GM12875 (cell line): Measurements from ENCODE around the gene SYT12.

Experiments
- H3K4me3 ChIP-seq: one replicate; pipeline ENCODE4 v1.5.1; 2011; ENCODE audit warnings: low read depth, low read length, control low read depth
- CTCF ChIP-seq: IDR thresholded peaks from 2 replicates; pipeline ENCODE4 v1.5.1; 2011; ENCODE audit warnings: low read depth, mild to moderate bottlenecking, control low read depth, inconsistent platforms, low read length, moderate library complexity, borderline replicate concordance; ENCODE audit not compliant: insufficient read depth

The SYT12 gene

GRCh38 chr11:67024410-67024809 is 1.5 kb downstream of the SYT12 start:
- no peak for TF ChIP-seq CTCF
- peak overlapping the region; percentile 16 for H3K4me3 ChIP-seq

- no peak overlapping the region for H3K4me3 ChIP-seq
- TF ChIP-seq CTCF, result no peak
Observed at GRCh38 chr11:67024966-67025365, 2.0 kb downstream of the SYT12 start.

DNA sequence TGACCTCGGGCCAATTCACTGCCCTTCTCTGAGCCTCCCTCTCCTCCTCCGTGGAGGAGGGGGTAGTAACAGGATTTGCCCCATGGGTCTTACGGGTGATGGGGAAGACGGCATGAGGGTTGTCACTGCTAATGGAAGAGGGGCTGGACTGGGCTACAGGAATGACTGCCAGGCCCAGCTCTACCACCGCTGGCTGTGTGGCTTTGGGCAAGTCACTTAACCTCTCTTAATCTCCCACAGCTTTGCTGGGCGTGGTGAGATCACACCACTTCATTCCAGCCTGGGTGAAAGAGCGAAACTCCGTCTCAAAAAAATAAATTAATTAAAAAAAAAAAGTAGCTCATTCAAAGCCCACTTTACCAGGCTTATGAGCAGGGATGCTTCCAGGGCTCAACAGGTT is 2.8 kb downstream of the SYT12 start:
- TF ChIP-seq CTCF, result no peak
- H3K4me3 ChIP-seq, result no peak overlapping the region

- TF ChIP-seq CTCF, result no peak
- no peak overlapping the region for H3K4me3 ChIP-seq
Observed at GRCh38 chr11:67026941-67027340, 4.0 kb downstream of the SYT12 start.

DNA sequence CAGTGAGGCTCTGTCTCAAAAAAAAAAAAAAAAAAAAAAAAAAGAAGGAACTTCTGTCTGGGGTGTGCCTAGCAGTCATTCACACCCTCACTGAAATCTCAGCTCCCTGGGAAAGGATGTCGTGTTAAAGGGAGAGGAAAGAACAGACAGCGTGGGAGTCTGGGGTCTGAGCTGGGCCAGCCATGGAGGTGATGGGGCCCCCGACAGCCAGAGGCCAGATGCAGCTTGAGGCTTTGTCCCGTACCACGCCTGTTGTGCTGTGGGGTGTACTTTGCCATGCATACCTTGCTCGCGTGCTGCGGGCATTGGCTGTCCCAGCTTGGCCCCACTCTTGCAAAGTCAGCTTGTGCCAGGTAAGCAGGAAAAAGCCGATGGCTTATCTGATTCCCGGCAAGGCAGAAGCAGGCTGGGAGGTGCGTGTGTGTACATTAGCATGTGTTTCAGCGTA is 4.6 kb downstream of the SYT12 start:
- H3K4me3 ChIP-seq, result peak overlapping the region; percentile 6
- no peak for TF ChIP-seq CTCF

- H3K4me3 ChIP-seq, result peak overlapping the region; percentile 6
- no peak for TF ChIP-seq CTCF
Observed at GRCh38 chr11:67027943-67028542, 5.1 kb downstream of the SYT12 start.

DNA sequence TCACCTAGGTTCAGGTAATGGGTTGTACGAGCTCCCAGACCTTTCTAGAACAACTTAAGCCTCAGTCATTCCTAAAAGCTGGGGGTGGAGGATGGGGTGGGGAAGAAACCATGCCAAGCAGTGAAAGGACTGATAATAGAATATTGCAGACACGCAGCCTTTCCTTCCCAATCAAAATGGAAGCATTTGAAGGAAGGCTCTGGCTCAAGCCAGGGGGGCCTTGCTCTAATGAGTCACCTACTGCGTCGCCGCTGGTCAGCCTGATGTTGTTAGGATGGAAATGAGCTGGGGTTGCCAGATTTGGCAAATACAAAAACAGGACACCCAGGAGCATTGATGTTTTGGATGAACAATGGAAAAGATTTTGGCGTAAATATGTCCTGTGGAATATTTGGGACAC is 6.2 kb downstream of the SYT12 start:
- H3K4me3 ChIP-seq, result no peak overlapping the region
- no peak for TF ChIP-seq CTCF
